NCI-H1105 treated with DMSO at 0.1 percent for 48 hours (cell line): ENCODE measurements around the gene OPALIN.

Source experiments
- DNase-seq: peaks from one replicate; lab custom pipeline; 2025; lab: John Stamatoyannopoulos, UW

The OPALIN gene, protein sequence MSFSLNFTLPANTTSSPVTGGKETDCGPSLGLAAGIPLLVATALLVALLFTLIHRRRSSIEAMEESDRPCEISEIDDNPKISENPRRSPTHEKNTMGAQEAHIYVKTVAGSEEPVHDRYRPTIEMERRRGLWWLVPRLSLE

DNA sequence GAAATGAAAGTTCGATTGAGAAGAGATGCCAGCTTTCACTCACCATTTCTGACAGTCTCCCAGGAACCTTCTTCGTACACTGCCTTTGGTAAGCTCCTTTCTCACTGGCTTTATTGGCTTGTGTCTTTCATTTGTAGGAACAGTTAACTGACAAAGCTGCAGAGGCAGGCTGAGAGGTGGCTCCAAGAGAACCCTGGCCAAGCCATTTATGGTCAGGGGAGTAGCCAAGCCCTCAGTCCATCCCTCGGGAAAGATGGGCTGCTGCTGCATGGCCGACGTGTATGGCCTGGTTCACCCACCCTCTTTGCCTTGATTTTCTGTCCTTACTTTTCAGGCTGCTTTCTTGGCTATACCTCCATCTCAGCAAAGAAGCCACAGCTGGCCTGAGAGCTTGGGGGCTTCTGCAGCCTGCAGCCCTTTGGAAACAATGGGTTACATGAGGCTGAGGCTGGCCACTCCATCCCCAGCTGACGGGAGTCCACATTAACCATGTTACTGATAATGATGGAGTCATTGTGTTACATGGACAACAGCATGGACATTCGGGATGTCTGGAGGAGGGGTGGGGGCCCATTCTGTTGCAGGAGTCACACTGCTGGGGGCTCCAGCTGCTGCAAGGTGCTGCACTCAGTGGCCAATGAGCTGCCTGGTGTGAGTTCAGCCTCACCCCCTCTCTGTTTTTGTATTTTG is at the start of gene OPALIN:
Gene OPALIN (minus strand): TSS at position 152 of the 690 bp plus-strand sequence. CDS start 106 bp downstream, at position 46.
- no peak for DNase-seq

DNA sequence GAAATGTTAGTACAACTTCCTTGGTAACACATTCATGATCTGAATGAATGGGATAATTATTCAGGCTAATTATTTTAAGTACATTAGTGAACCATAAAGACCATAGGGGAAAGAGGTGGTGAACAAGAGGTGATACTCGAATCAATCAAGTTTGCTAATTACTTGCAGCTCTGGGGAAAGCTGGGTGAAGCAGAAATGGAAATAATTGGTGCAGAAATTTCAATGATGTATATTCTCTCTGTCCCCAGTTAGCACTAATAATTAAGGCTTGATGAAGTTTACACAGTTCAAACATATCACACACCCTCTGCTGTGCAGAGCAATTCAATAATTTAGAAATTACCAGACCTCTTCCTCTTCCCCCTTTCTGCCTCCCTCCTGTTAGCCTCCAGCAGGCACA is 49.4 kb upstream of the OPALIN start:
- no peak for DNase-seq

DNA sequence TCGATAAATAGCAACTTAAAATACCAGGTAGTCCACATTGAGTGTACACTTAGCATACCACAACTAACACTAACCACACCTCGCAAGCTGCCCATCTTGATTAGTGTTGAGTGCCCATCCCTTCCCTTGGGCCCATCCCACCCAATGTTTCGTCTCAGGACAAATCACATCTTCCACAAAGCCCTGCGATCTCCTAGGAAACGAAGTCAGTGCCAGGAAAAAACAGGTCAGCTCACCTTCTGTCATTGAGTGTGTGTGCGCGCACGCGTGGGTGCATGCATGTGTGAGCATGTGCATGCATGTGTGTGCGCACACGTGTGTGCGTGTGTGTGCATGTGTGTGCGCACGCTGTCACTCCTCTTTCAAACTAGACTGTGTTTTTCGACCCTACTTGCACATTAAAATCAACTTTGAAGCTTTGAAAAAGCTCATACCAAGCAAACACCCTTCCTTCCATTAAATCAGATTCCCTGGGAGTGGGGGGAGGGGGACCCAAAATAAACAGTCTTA is 48.8 kb upstream of the OPALIN start:
- DNase-seq, result no peak

DNA sequence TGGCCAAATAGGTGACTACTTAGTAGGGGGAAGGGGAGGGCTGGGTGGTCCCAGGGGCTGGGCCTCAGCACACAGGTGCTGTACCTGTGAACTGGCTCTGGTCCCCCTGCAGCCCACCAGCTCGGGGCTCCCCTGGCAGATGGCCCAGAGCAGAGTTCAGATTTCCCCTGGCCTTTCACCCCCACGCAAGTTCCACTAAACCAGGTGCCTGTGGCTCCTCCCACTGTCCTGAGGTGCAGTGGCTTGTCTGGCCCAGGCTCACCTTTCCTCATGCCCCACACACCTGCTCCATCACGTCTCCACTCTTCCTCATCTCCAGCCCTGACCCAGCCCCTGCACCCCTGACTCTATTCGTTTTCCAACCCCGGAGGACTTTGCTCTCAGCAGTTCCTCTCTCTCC is 47.3 kb upstream of the OPALIN start:
- DNase-seq, result no peak

DNA sequence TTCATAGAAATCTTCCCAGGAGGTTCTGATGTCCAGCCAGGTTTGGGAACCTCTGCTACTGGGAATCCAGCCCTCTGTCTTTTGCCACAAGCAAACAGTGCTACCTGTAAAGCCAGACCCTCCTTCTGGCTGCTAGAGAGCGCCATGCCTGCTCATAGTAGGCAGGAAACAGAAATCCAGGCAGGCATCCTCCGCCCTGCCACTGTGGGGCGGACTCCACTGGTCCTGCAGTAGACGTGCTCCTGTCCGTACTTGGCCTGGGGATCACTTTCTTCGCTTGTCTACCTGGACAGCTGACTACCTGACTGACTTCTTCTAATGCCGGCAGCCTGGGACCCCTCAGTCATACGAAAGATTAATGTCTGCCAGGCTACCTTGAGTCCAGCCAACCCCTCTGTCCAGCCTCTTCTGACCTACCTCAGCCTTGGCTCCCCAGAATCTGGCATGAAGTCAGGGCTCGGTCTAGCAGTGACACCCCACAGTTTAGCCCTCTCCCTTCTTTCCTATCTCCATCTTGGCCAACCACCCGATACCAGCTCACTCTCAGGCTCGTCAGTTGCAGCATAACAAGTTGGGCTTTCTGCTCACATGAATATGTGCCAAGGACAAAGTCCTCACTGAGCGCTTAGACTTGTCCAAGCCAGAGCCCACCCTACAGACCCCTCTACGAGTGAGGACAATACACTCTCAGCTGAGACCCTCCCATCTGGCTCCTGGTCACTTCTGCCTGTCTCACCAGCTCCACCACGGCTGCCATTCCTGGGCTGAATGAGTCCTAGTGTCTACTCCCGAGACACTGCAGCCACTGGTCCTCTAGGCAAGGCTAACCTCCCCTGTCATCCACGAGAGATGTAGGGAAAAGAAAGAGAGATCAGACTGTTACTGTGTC is 43.9 kb upstream of the OPALIN start:
- DNase-seq, result no peak

DNA sequence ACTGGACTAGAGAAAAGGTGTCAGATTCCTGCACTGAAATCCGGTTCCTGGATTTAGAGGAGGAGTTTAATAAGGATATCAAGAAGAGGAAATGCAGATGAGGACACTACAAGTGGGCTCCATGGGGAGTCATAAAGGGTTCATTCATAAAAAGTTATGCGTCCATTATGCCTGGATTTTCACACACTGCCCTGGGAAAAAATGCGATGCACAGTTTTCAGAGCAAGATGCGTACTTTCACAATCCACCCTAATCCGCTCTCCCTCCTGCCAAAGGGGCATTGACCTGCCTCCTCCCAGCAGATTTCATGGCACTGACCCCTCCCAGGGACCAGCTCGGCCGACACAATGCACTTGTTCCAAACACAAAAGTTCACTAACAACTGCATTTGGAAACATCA is 42.2 kb upstream of the OPALIN start:
- no peak for DNase-seq

DNA sequence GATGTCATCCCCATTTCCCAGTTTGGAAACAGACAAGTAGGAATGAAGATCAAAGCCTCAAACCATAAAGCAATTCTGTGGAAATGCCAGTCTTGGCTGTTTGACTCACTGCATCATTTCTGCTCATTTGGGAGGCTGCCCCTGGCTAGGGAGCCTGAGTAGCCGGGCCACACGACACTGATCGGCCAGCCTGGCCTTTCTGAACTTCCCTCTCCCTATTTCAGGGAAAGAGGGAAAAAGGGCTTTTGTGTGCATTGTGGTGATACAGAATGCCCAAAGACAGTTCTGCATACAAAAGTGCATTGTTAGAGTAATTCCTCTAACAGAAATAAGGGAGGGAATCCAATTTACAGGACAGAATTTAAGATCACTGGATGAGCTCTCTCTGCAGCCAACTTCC is 41.7 kb upstream of the OPALIN start:
- no peak for DNase-seq

DNA sequence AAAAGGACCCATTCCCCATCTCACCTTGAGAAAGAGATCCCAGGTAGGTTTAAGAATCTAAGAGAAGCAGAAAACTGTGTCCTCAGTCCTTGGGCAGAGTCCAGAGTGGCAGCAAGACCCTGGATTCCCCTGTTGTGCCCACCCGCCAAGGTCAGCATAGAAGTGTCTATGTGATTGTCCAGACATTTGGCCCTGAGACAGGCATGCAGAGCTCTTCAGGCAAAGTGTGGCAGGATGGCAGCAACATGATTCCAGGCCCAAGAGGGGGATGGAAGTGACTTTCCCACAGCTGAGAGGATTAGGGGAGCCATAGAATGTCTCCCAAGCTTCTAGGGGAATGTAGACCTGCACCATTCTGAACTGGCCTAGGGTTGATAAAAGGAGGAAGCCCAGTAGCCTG is 39.1 kb upstream of the OPALIN start:
- DNase-seq, result no peak

DNA sequence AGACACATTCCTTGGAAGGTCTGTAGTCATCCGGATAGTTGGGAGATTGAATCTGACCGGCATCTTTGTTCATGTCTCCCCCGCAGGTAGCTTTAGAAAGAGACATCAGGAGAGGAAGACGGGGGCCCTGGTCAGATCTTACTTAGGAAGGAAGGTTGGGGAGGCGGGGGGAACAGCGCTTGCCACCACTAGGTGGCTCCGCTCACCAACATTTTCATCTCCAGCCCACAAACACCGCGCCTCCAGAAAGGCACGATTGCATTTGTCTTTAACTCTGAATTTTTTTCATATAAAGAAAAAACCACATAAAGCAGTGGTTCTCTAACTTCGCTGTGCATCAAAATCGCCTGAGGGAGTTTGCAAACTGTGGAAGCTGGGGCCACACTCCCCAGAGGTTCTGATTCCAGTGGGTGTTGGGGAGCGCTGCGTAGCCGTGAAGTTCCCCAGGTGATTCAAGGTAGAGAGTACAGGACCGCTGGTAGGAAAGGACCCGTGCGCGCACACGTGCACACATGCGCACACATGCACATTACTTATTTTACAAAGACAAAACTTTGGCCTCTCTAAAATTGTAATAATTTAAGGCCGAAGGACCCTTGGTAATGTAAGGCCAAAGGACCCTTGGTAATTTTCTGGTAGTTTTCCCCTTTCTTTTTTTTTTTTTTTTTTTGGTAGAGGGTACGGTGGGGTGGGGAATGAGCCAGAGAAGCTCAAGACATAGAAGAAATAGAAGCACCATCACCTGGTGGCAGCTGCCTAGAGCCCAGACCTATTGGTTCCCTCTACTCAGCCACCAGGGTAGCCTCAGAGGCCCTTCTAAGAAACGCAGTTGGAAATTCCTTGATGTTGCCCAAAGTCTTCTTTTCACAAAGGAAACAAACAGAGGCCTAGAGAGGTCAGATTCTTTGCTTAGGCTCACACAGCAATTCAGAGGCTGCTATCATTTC is 37.4 kb upstream of the OPALIN start:
- DNase-seq, result peak; percentile 19

DNA sequence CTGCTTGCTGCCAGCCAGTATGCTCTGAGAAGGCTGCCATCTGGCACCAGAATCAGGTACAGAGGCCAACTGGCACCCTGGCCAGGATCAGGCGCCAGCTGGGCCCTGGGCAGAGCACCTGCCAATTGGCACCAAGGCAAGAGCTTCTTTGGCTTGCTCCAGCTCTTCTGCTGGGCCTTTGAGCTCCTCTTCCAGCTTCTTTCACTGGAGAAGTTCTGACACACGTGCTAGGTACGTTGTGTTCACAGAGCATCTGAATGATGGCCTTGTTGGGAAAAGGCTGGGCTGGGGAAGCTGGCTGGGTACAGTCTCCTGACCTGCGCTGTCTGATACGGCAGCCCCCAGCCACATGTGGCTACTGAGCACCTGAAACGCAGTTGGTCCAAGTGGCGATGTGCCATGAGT is 31.7 kb upstream of the OPALIN start:
- DNase-seq, result no peak

DNA sequence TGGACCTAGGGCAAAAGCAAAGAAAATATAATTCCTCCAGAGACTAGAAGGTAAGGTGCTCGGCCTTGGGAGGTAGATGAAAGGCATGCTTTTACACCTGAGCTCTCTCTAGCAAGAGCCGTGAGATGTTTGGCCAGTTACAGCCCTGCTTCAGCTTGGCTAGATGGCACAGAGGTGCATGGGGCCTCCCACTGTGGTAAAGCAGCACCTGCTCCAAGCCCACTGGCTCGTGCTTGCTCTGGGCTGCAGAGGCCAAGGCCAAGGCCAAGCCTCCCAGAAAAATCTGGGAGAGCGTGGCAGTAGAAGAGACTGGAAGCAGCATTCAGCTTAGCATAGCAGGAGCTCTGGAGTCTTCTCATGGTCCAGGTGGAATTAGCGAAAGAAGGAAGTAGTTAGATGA is 31.0 kb upstream of the OPALIN start:
- no peak for DNase-seq

DNA sequence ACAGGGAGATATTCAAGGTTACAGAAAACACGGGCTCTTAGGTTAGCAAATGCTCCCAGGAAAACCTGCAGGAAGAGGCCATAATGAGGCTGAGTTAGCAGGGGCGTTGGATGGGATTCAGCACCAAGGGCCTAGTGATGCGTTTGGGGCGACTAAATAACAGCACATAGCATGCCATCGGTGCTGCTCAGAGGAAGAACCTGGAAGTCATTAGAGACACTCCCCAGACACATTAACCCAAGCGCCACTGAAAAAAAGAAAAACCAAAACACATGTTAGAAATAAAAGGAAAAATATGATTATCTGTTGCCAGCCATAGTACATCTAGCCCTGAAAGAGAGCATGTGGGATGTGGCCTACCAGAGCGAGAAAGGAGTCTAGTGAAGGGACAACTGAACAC is 28.8 kb upstream of the OPALIN start:
- DNase-seq, result no peak

DNA sequence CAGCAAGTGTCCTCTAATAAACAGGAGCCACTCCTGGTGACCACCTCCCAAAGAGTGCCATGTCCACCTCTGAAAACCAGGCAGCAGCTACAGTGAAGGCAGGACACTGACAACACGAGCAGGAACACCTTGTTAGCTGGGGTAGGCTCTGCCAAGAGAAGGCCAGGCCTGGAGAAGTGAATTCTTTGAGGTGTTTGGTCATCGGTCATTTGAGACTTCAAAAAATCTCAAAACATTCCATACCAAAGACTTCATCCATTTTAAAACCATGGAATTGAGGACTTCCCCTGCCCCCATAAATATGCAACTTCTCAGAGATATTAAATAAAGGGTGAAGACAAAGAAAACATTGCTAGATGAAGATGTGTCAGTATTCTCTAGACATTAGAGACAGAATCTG is 28.4 kb upstream of the OPALIN start:
- DNase-seq, result no peak

DNA sequence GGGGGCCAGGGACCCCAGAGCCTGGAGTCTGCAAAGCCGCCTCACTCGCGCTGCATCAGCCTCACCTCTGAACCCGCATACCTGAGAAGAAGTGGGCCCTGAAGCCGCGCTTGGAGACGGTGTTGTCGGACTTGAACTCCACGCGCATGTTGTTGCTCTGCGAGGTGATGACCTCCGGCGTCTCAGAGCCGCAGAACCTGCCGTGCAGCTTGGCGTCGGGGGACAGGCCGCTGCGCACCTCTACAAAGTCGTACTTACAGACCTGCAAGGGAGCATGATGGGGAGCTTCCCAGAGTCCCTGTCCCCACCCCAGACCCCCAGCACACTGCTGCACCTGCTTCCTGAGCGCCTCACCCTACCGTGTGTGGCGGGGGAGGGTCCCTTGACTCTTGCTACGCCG is 25.7 kb upstream of the OPALIN start:
- no peak for DNase-seq

DNA sequence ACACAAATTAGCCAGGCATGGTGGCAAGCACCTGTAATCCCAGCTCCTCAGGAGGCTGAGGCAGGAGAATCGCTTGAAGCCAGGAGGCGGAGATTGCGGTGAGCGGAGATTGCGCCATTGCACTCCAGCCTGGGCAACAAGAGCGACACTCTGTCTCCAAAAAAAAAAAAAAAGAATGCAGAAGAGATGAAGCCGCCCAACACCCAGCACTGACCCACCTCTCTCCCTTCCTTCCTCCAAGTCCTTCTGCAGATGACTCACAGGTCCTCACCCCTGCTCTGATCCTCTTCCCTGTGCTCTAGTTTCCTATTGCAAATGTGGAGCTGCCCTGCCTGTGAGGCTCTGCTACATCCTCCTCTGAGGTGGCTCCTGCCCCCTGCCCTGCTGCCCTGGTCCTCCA is 22.0 kb upstream of the OPALIN start:
- DNase-seq, result no peak

DNA sequence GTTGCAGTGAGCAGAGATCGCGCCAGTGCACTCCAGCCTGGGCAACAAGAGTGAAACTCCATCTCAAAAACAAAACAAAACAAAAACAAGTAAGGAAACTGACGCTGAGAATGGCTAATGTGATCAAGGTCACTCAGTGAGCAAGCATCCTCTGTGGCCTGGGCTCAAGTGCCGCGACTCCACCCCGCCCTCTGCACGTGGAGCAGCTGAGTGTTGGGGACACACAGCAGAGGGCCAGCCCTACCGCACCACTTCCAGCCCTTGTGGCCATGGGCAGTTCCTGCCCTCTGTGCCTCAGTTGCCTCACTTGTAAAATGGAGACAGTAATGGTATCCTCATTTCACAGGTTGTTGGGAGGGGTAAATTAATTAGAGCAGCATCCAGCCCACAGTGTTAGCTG is 21.0 kb upstream of the OPALIN start:
- no peak for DNase-seq

DNA sequence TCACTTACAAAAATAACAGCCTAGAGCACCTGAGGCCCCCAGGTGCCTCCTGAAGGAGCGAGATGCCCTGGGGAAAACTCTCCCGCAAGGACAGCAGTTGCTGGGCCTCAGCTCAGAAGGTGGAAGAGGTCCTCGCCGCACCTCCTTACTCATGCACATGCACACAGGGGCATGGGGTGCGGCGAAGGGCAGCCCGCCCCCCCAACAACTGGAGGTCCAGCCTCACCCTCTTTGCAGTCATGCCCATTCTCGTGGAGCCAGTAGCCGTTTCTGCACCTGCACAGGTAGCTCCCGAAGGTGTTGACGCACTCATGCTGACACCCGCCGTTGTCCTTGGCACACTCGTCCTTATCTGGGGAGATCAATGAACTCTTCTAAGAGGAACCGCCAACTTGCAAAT is 19.9 kb upstream of the OPALIN start:
- DNase-seq, result no peak

DNA sequence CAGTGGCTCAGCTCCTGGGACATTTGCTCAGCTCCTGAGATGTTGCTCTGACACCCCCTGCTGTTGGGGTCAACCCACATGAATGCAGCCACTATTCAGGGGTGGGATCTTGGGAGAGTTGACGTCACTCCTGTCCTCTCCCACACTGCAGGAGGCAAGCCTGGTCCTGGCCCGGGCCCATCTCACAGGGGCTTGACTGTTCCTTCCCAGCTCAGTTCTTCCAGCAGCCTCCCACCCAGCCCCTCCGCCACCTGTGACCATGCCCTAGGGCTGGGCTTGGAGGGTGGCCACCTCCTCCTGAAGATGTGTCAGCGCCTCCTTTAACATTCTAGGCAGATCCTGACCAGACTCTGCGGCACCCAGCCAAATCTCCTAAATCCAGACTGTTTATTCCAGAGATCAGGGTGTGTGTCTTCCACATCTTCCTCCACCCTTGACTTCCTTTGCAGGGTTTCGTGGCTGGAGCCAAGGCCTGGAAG is 19.1 kb upstream of the OPALIN start:
- no peak for DNase-seq

DNA sequence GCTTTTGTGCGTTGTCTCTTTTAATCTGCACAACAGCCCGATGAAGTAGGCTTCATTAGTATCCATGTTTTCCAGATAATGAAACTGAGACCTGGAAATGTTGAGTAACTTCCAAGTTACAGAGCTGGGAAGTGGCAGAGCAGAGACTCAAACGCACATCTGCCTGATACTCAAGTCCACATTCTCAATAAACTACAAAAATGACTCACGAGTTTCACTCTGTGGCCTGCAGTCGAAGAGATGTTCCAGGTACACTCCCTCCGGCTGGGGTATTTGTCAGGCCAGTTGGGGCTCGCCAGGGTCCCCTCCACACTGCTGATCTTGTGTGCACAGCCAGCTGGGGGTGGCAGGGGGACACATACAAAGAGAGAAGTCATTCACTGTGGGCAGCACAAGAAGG is 17.7 kb upstream of the OPALIN start:
- DNase-seq, result no peak

DNA sequence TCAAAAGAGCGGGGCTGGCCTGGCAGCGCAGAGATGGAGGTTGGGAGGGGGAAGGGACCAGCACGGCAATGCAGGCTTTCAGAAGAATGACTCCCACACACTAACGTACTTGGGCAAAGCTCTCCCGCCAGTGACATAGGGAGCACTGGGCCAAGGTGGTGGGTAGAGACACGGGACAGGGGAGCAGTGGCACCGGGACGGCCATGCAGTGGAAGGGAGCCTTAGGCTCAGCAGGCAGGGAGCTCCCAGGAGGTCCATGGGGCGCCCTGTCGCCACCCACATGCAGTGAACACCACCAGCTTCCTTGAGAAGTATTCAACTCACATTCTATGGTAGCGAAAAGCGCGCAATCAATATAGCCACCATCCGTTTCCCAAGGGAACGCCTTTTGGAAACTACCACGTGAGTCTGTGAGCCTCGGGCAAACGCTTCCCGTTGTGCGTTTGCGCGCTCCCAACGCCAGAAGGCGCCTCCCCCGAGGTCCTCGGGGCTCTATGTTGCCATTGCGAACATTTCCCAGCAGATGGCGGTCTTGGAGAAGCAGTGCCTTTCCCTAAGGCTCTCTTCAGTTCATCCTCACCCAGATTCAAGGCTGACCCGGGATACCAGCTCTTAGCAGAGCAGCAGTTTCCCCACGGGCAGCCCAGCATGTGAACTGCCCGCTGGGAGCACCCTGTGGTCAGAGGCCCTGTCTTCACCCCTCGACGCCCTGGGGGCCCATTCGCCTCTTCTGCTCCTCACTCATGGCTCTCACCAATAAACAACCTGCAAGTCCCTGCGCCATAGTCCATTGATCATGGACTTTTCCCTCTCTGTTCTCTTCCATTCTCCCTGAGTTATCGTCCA is 16.4 kb upstream of the OPALIN start:
- DNase-seq, result peak; percentile 61

DNA sequence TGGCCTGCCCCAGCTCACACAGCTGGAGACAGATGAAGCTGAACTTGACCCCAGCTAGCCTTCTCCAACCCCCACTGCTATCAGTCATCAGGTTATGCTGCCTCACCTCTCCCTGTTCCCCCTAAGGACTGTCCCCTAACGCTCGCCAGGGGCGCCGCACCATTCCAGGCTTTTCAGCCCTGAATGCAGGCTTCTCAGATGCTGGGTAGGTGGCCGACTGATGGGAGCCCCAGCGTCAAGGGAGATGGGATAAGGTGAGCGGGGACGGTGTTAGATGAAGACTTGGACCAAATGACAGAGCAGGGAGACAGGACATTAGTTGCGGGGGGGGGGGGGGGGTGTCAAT is 15.8 kb upstream of the OPALIN start:
- DNase-seq, result no peak
